Thoracic aorta (tissue), 2 donors: ENCODE results near the gene FAM240B. TPM values are rescaled to one million over a fixed set of nuclear protein-coding genes. Genes with fewer than 3 reads are reported as not detected.

Source experiments
- ATAC-seq: fragments of 150-250 bp; one replicate; pipeline ENCODE4 v1.8.0; 2017; ENCODE audit warnings: low read depth; ENCODE audit not compliant: insufficient number of reproducible peaks, low FRiP score
- DNase-seq: peaks from one replicate; pipeline ENCODE4 v3.0.0-alpha.2; 2020; ENCODE audit warnings: low spot score
- H3K27ac ChIP-seq, 2 donors: fragments of 200-600 bp; sonication (generic); 1 replicate in 1 of 2; 2 replicates in 1 of 2; pipeline ENCODE4 v1.5.1; 2016; ENCODE audit warnings: mild to moderate bottlenecking in 2 of 2, moderate library complexity in 2 of 2
- H3K27me3 ChIP-seq: fragments of 200-600 bp; sonication (generic); replicated peaks from 2 replicates; pipeline ENCODE4 v1.6.0; 2016; ENCODE audit warnings: mild to moderate bottlenecking; ENCODE audit not compliant: insufficient read depth
- H3K36me3 ChIP-seq: fragments of 200-600 bp; sonication (generic); one replicate; pipeline ENCODE4 v1.5.1; 2016
- H3K4me1 ChIP-seq, 2 donors: fragments of 200-600 bp; sonication (generic); 1 replicate in 1 of 2; 2 replicates in 1 of 2; pipeline versions ENCODE4 v1.5.1 to v1.6.0; 2016; ENCODE audit warnings: low read depth in 2 of 2, mild to moderate bottlenecking in 1 of 2; ENCODE audit not compliant: control insufficient read depth in 1 of 2
- H3K4me3 ChIP-seq: fragments of 200-600 bp; sonication (generic); 2 replicates; pipeline ENCODE4 v1.5.1; 2016; ENCODE audit warnings: mild to moderate bottlenecking
- H3K9me3 ChIP-seq: fragments of 200-600 bp; sonication (generic); 2 replicates; pipeline ENCODE4 v1.5.1; 2016
- total RNA-seq, 2 donors: library from RNA; depleted of rRNA; stranded (reverse); fragments of >200 nt; gene quantifications; one replicate each; pipeline versions ENCODE4 v1.1.0 to v1.2.3, GENCODE V29; 2016
- TF ChIP-seq, protein P1 (sequence below): fragments of 200-600 bp; sonication (generic); IDR thresholded peaks from one replicate; pipeline ENCODE4 v1.5.1; 2019; ENCODE audit warnings: antibody characterized with exemption

Gene FAM240B
- total RNA-seq, 2 donors from 2014 or later: not detected

DNA sequence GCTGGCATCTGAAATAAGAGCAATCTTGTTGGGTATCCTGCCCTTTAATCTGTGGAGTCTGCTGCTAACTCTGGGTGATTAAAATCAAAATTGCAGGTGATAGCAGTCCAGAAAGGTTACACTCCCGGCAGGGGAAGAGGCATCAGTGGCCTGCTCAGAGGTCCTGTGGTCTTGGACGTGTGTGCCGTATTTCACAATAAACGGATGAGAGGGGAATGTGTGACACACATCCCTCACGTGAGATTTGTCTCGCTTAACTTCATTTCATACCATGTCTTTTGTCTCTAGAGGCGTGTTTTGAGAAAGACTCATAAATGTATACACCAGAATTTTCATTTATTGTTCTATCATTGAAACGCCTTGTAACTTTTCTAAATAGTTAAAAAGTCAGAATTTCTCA, 36.6 kb downstream of the FAM240B start:
- Histone ChIP-seq H3K9me3 (no peaks in the 10 kb centered on the region), H3K4me1 (no peaks in the 10 kb centered on the region), H3K27ac (no peak overlapping the region), H3K4me3 (no peak overlapping the region), H3K27me3 (no peaks in the 10 kb centered on the region), H3K36me3 (no peaks in the 10 kb centered on the region)
- TF ChIP-seq, protein P1, sequence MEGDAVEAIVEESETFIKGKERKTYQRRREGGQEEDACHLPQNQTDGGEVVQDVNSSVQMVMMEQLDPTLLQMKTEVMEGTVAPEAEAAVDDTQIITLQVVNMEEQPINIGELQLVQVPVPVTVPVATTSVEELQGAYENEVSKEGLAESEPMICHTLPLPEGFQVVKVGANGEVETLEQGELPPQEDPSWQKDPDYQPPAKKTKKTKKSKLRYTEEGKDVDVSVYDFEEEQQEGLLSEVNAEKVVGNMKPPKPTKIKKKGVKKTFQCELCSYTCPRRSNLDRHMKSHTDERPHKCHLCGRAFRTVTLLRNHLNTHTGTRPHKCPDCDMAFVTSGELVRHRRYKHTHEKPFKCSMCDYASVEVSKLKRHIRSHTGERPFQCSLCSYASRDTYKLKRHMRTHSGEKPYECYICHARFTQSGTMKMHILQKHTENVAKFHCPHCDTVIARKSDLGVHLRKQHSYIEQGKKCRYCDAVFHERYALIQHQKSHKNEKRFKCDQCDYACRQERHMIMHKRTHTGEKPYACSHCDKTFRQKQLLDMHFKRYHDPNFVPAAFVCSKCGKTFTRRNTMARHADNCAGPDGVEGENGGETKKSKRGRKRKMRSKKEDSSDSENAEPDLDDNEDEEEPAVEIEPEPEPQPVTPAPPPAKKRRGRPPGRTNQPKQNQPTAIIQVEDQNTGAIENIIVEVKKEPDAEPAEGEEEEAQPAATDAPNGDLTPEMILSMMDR: no peak
- ATAC-seq (no peak), DNase-seq (no peak)

DNA sequence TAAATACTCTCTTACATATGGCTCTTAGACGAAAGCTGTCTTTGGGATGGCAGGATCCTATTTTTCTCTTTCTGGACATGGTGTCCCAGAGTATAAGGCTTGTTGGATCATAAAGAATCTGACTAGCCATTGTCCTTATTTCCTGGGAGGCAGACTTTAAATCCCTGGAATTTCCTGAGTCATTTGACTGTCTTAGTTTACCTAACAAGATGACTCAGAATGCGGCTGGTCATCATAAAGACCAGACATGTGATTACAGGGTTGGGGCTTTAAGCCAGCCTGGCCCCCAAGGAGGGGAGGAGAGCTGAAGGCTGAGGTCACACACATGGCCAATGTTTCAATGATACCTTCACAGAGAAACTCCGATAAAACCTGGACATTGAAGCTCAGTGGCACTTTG, 37.2 kb downstream of the FAM240B start:
- no peaks in the 10 kb centered on the region for H3K27me3 ChIP-seq
- TF ChIP-seq, protein P1: no peak
- no peak overlapping the region for H3K27ac ChIP-seq
- H3K9me3 ChIP-seq: no peaks in the 10 kb centered on the region
- H3K4me3 ChIP-seq: no peak overlapping the region
- no peaks in the 10 kb centered on the region for H3K36me3 ChIP-seq
- no peaks in the 10 kb centered on the region for H3K4me1 ChIP-seq
- ATAC-seq: no peak
- no peak for DNase-seq

DNA sequence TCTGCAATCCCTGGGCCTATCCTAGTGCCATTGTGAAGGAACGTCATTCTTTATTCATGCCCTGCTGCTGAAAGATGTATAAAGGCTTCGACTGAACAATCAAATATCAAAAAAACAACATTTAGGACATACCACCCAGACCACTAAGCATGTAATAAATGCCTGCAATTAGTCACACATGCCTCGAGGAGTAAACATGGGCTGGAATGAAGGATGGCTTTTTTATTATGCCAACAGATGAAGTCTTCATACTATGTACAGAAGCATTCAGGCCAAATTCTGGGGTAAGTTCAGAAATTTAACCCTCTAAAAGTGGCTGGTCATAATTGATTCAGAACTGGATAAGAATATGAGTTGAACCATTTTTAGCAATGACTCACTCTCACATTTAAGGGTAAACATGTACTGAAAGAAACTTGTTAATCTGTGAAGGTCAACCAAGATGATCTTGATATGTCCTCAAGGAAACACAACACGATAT, 38.1 kb downstream of the FAM240B start:
- H3K36me3 ChIP-seq: no peaks in the 10 kb centered on the region
- H3K9me3 ChIP-seq: no peaks in the 10 kb centered on the region
- H3K4me1 ChIP-seq: no peaks in the 10 kb centered on the region
- DNase-seq (no peak), ATAC-seq (no peak)
- TF ChIP-seq, protein P1: no peak
- H3K27me3 ChIP-seq: no peaks in the 10 kb centered on the region
- no peak overlapping the region for H3K27ac ChIP-seq
- no peak overlapping the region for H3K4me3 ChIP-seq

DNA sequence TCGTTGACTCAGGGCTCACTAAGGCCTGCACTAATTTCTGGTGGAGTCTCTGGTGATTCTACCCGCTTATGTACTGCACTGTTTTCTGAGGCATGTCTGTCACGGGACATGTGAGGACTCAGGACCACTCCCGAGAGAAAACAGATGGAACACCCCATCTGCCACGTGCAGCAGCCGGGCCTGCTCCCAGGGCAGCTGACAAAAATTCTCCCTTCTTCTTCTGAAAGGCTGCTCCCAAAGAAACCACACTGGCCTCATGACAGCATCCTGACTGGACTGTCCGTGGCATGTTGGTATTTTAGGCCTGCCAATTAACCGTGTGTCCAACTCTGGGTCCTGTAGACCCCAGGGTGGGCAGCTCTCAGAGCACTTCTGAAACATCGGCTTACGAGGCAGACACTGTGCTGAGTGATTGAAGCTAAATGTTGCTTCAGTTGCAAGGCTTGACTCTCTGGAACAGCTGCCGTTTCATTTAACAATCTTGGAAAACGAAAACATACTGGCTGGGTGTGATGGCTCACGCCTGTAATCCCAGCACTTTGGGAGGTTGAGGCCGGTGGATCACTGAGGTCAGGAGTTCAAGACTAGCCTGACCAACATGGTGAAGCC, 39.0 kb downstream of the FAM240B start:
- no peaks in the 10 kb centered on the region for H3K36me3 ChIP-seq
- no peak overlapping the region for H3K4me3 ChIP-seq
- H3K4me1 ChIP-seq: no peaks in the 10 kb centered on the region
- ATAC-seq (no peak), DNase-seq (no peak)
- TF ChIP-seq, protein P1: no peak
- no peak overlapping the region for H3K27ac ChIP-seq
- no peaks in the 10 kb centered on the region for H3K27me3 ChIP-seq
- no peaks in the 10 kb centered on the region for H3K9me3 ChIP-seq

DNA sequence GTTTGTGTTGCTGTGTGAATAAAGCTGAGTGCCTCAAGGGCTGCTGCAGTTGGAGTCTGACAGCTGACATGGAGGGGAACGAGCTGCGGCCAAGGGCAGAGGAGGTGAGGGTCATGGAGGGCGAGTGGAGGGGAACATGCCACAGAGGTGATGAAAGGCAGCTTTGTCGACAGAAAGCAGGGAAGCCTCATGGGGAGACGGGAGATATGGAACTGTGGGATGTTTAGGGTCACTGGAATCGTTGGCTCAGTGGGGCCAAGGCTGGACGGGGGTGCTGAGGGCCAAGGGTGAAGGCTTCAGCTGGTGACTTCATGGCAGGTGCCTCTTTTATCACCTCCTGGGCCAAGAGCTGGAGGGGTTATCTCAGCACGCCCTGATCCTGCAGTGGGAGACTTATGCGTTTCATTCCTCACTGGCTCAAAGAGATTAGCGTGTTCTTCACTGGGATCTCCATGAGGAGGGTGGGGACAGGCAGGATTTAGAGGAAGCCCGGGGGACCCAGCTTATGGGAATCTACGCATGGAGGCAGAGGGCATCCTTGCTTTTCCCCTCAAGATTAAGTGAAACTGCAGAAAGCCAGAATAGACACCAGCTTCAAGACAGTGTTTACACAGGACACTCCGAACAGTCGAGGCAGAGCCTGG, 42.2 kb downstream of the FAM240B start:
- no peaks in the 10 kb centered on the region for H3K9me3 ChIP-seq
- no peaks in the 10 kb centered on the region for H3K36me3 ChIP-seq
- ATAC-seq (no peak), DNase-seq (no peak)
- TF ChIP-seq, protein P1: no peak
- no peaks in the 10 kb centered on the region for H3K27me3 ChIP-seq
- no peaks in the 10 kb centered on the region for H3K4me1 ChIP-seq
- H3K4me3 ChIP-seq: no peak overlapping the region
- H3K27ac ChIP-seq: no peak overlapping the region
